Posterior cingulate gyrus (tissue), 11 donors: Measurements from ENCODE around the gene C10orf95.

Experiments
- DNase-seq, 10 donors: peaks; one replicate each; pipeline versions ENCODE4 v3.0.0 to v3.0.0-alpha.2; 2020 to 2021; ENCODE audit warnings: mixed read lengths in 3 of 10
- intact Hi-C: fragments of 100-400 bp; cut with DNase I; formaldehyde crosslinking; loops from one replicate; pipeline ENCODE4 v1.15.1; 2023

C10orf95 gene

DNA sequence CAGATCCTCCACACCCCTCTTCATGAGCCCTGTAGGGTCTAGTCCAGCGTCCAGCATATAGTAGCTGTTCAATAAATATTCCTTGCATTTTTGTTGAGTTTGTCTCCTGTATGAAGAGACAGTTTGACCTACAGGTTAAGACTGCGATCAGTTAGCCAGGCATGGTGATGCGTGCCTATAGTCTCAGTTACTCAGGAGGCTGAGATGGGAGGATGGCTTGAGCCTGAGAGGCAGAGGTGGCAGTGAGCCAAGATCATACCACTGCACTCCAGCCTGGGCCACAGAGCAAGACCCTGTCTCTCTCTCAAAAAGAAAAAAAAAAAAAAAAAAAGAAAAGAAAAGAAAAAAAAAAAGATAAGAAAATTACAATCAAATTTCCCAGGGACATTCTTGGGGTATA, 13.8 kb downstream of the C10orf95 start:
- DNase-seq, result no peak
- intact Hi-C loops, result no loop called here

GRCh38 chr10:102436312-102436711, 15.0 kb downstream of the C10orf95 start:
- DNase-seq, result peak in 1 of 10 donors; percentile 11
- intact Hi-C loops, result no loop called here

DNA sequence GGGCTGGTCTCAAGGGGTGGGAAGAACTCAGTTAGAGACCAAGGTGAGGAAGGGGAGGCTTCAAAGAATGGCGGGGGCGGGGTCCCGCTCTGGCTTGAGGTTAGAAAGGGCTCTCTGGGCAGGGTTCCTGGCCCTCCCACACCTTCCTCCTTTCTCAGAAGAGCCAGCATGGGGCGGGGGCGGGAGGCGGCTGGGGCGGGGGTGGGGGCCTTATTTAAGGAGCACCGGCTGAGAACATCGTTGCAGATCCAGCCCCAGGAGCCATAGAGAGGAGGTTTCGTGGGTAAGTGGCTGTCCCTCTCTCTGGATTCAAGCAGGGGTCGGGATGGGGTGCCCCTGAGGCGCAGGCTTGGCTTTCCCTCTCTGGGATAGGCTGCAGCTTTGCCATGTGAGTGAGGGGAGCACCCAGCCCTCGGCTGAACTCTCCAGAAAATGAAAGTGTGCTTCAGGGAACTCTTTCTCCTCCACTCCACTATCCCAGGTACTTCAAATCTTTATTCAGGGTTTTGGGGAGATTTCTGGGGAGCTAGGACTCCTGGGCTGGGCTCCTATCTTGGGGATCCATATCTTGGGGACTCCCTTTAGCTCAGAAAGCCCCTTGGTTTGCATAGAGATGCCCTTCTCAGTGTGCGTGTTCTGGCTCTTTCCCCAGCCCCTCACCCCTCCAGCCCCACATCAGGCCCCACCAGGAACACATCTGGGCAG, 15.7 kb downstream of the C10orf95 start:
- peak in 2 of 10 donors; percentile 76 to 81 for DNase-seq

GRCh38 chr10:102435133-102435497, 16.2 kb downstream of the C10orf95 start:
- peak in 1 of 10 donors; percentile 42 for DNase-seq
- intact Hi-C loops, result no loop called here

More for the DNA sequence above, 15.7 kb downstream of the C10orf95 start:
- intact Hi-C loops, result no loop called here

GRCh38 chr10:102434394-102435132, 16.8 kb downstream of the C10orf95 start:
- DNase-seq, result peak in 1 of 10 donors; percentile 33
- intact Hi-C loops, result no loop called here

DNA sequence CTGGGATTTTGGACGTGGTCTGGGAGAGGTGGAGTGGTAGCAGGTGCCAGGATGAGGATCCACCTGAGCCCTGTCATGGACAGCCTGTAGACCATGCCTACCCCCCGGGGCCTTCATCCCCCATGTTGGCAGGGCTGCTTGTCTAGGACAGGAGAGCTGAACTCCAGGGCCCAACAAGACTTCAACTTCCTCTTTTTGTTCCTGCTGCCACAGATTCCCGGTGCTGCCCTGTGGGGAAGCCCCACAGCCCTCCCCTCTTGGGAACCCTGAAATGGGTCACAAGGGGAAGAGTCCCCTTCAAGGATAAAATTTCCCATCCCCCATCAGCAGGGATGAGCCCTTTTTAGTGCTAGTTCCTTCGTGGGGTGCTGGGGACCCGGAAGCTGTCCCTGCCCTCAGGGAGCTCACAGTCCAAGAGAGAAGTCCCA, 17.7 kb downstream of the C10orf95 start:
- intact Hi-C loops, result no loop called here
- peak in 1 of 10 donors; percentile 59 for DNase-seq

DNA sequence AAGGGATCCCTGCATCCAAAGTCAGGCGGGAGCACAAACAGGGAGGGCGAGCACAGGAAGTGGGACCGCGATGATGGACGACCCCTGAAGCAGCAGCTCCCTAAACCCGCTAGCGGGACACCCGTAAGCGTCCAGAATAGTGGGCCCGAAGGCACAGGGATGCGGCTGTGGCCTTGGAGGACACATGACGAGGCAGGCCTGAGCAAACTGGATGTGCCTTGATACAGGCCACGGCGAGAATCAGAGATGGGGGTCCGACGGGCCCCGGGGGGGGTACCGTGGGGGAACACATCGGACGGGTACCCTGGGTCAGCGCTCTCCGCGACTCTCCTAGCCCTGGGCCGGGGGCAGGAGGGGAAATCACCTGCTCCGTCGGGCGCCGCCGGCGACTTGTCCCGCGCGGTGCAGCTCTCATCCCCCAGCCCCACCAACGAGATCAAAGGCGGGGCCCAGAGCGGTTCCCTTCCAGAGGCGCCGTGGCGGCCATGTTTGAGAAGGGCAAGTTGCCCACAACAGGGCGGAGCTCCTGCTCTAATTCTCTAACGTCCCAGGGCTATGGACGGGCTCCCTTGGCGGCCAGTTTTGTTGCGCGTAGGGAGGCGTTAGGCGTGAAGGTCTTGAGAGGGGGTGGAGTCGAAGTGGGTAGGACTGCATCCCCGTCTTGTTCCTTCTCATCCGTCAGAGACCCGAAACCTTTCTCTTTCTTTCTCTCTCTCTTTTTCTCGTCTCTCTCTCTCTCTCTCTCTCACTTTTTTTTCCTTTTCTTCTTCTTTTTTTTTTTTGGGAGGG, 19.0 kb downstream of the C10orf95 start, which contains the start of gene CUEDC2:
CUEDC2 (minus strand) TSS at position 413 of the 789 bp plus-strand sequence. CDS start 7,386 bp downstream, outside the sequence.
- DNase-seq, result peak; percentile 94 to 100 (median 98)
- intact Hi-C loops, result loop anchor here (1.0 kb wide), 1 partner anchor 11 kb away; no protein-coding TSS in a partner anchor

DNA sequence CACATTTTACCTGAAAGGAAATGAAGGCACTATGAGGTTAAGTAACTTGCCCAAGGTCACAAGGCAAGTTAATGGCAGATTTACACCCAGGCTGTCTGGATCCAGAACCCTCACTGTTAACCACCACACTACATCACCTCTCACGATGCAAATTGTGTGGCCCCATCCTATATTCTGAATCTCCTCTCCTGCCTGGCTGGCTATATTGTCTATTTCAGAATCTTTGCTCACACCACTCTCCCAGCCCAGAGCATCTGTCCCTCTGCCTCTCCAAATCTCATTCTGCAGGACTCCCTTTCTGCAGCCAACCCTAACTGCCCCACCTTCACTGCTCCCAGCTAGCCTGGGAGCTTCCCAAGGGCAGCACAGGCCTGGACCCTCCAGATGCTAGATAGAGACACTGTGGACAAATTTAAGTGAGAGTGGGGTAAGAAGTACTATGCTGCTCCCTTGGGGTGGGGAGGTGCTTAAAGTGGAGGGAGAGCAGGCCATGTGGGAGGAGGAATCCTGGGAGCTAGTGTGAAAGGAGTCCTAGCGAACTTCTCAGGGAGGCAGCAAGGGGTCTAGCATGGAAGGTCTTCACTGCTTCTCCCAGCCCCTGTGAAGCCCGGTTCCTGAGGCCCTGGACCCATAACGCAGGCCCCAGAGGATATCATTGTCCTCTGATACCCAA, 19.8 kb downstream of the C10orf95 start:
- DNase-seq, result no peak
- intact Hi-C loops, result loop anchor here (1.0 kb wide), 1 partner anchor 10 kb away; no protein-coding TSS in a partner anchor

GRCh38 chr10:102429468-102429867, 21.9 kb downstream of the C10orf95 start:
- DNase-seq, result peak in 2 of 10 donors; percentile 14 to 55
- intact Hi-C loops, result no loop called here

DNA sequence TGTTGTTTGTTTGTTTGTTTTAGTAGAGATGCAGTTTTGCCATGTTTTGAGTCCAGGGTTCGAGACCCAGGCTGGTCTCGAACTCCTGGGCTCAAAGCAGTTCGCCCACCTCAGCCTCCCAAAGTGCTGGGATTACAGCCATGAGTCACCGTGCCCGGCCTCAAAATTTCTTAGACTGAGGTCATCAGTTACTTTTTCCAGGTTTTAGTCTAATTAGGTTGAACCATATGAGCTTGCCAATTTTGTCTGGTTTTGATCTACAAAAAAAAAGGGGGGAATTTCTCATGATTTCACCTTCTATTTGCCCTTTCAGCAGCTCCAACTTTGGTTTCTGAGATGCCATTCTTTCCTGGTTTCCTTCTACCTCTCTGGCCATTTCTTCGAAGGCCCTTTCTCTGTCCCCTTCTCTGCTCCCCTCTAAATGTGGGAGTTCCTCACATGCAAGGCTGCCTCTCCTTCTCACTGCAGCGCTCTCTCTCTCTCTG, 24.5 kb downstream of the C10orf95 start:
- intact Hi-C loops, result no loop called here
- DNase-seq, result peak in 1 of 10 donors; percentile 16

- intact Hi-C loops, result no loop called here
- no peak for DNase-seq
These were observed 25.9 kb downstream of the C10orf95 start for GRCh38 chr10:102425444-102425843.

DNA sequence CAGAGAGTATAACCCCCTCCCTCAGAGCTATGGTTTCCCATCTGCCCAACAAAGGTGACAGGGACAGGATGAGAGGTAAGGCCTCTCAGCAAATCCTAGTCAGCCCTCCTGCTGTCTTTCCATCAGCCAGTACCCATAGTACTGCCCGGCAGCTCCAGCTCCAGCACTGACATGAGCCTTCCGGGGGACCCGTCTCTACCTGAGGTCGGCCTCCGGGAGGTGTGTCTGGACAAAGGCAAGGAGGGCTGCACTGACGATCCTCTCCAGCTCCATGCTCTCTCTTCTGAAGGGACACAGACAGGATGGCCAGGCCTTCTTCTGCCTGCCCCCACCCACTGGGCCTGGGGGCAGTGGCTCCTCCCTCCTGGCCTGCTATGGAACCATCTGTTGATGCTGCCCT, 26.4 kb downstream of the C10orf95 start:
- DNase-seq, result no peak
- intact Hi-C loops, result loop anchor here (5.0 kb wide), 1 partner anchor 37 kb away; no protein-coding TSS in a partner anchor

DNA sequence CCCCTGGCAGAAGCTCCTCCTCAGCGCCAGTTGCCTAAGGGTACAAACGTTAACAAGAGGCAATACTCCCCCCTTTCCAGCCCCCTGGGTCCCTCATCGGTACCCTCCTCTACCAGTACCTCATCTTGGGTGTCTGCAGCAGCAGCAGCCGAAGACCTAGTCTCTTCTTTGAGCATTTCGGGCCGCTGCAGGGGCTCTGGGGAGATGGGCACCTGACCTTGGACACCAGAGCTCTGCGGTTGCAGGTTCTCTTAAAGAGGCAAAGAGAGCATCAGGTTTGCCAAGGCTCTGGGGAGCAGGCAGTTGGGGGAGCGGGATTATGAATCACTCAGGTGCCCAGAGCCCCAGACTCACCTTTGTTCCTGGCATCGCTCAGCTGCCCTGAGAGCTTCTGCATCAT, 27.2 kb downstream of the C10orf95 start:
- intact Hi-C loops, result loop anchor here (5.0 kb wide), 1 partner anchor 38 kb away; no protein-coding TSS in a partner anchor
- no peak for DNase-seq

- DNase-seq, result peak in 1 of 10 donors; percentile 24
- intact Hi-C loops, result loop anchor here (5.0 kb wide), 1 partner anchor 39 kb away; no protein-coding TSS in a partner anchor
These were observed 27.9 kb downstream of the C10orf95 start for GRCh38 chr10:102423372-102423968.

DNA sequence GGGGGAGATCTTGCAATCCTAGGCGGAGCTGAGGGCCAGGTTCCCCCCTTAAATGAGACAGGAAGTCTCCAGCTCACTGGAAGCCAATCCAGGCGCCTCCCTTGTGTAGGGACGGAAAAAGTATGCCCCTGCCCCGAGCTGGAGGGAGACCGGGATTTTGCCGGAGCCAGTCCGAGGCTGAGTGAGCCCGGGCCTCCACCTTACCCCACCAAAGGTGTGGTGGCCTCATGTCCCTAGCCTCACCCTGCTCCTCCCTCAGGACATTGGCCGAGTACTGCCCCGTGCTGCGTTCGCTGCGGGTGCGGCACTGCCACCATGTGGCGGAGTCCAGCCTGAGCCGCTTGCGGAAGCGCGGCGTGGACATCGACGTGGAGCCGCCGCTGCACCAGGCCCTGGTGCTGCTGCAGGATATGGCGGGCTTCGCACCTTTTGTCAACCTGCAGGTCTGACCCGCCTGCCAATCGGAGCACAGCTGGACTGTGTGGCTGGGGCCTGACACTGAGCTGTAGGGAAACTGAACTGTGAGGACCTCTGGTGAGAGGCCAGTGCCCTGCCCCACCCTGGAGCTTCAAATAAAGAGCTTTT, 28.7 kb downstream of the C10orf95 start:
- peak; percentile 54 to 96 (median 79) for DNase-seq
- intact Hi-C loops, result loop anchor here (1.0 to 5.0 kb wide), 2 partner anchors 28 to 40 kb away; no protein-coding TSS in a partner anchor

DNA sequence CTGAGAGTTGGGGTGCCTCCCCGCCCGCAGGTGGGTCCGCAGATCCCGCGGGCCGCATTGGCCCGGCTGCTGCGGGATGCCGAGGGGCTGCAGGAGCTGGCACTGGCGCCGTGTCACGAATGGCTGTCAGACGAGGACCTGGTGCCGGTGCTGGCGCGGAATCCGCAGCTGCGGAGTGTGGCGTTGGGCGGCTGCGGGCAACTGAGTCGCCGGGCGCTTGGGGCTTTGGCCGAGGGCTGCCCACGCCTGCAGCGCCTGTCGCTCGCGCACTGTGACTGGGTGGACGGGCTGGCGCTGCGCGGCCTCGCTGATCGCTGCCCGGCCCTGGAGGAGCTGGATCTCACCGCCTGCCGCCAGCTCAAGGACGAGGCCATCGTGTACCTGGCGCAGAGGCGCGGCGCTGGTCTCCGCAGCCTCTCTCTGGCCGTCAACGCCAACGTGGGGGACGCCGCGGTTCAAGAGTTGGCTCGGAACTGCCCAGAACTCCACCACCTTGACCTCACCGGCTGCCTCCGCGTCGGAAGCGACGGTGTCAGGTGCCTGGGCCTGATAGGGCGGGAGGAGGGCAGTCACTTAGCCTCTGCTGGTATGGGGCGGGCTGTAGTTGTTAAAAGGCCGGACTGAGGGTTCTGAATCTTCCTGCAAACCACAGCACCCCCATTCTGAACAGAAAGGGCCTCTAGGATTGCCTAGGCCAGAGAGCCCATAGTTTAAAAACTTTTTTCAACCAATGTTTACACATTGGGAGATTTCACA, 29.4 kb downstream of the C10orf95 start:
- intact Hi-C loops, result loop anchor here (1.0 to 5.0 kb wide), 3 partner anchors 10 to 40 kb away; partner anchors contain the start of gene CUEDC2
- DNase-seq, result peak in 2 of 10 donors; percentile 83 to 90

GRCh38 chr10:102421507-102421756, 29.9 kb downstream of the C10orf95 start:
- intact Hi-C loops, result loop anchor here (1.0 to 5.0 kb wide), 2 partner anchors 11 to 41 kb away; partner anchors contain the start of gene CUEDC2
- no peak for DNase-seq
